ENCODE measurements around the gene GOLT1A. TPM values are rescaled to one million over a fixed set of nuclear protein-coding genes. Genes with fewer than 3 reads are reported as not detected.

GOLT1A gene
- polyA plus RNA-seq, 1 donor from 2014 or later = not detected

DNA sequence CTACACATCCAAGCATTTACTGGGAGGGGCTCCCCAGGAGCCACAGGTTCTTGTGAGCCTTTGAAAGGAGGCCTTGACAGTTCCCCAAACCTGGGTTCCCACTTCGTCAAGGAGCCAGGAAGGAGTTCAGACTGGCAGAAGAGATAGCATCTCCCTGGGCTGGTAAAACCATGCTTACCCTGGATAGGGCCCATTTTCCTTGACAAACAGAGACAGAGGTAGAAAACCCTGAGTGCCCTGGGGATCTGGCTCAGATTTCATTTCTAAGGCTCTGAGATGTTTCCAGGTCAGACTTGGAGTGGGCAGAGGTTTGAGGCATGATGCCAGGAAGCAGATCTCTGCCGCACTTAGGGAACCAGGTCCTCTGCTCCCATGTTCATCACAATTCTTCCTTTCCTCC lies 64.7 kb downstream of the GOLT1A start:
- H3K36me3 ChIP-seq (ENCODE audit: insufficient read depth, low read length) = no peaks in the 10 kb centered on the region
- no peak overlapping the region for H2AFZ ChIP-seq (ENCODE audit: low read depth, low read length)
- peak overlapping the region; percentile 15 for H3K4me3 ChIP-seq (ENCODE audit: low read length)
- H3K27me3 ChIP-seq (ENCODE audit: insufficient read depth, low read depth, low read length) = peaks cover 27% of the 10 kb centered on the region
- no peaks in the 10 kb centered on the region for H3K9me3 ChIP-seq (ENCODE audit: low read length)
- H3K4me2 ChIP-seq (ENCODE audit: low read length) = no peak overlapping the region
- H3K9ac ChIP-seq (ENCODE audit: low read length) = no peak overlapping the region
- H3K79me2 ChIP-seq (replicated peaks; ENCODE audit: insufficient read depth, low read length) = no peaks in the 10 kb centered on the region
- no peaks in the 10 kb centered on the region for H3K9me2 ChIP-seq (ENCODE audit: insufficient read depth, low read length)
- TF ChIP-seq TAF1 (IDR thresholded peaks at IDR 0.05; ENCODE audit: low read depth) (no peak), POLR2AphosphoS5 (IDR thresholded peaks at IDR 0.05) (no peak), SMC3 (conservative IDR thresholded peaks at IDR 0.05; ENCODE audit: poor library complexity) (no peak), EZH2 (IDR thresholded peaks at IDR 0.05; ENCODE audit: borderline replicate concordance, insufficient read depth, low read length, poor library complexity, severe bottlenecking) (no peak), MXI1 (conservative IDR thresholded peaks at IDR 0.05; ENCODE audit: poor library complexity, severe bottlenecking) (no peak), RAD21 (conservative IDR thresholded peaks at IDR 0.05) (no peak), EP300 (conservative IDR thresholded peaks at IDR 0.05; ENCODE audit: poor library complexity, severe bottlenecking) (no peak)
- TF ChIP-seq, protein P1, sequence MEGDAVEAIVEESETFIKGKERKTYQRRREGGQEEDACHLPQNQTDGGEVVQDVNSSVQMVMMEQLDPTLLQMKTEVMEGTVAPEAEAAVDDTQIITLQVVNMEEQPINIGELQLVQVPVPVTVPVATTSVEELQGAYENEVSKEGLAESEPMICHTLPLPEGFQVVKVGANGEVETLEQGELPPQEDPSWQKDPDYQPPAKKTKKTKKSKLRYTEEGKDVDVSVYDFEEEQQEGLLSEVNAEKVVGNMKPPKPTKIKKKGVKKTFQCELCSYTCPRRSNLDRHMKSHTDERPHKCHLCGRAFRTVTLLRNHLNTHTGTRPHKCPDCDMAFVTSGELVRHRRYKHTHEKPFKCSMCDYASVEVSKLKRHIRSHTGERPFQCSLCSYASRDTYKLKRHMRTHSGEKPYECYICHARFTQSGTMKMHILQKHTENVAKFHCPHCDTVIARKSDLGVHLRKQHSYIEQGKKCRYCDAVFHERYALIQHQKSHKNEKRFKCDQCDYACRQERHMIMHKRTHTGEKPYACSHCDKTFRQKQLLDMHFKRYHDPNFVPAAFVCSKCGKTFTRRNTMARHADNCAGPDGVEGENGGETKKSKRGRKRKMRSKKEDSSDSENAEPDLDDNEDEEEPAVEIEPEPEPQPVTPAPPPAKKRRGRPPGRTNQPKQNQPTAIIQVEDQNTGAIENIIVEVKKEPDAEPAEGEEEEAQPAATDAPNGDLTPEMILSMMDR (IDR thresholded peaks at IDR 0.05; ENCODE audit: poor library complexity, severe bottlenecking) = no peak
- TF ChIP-seq, protein P2, sequence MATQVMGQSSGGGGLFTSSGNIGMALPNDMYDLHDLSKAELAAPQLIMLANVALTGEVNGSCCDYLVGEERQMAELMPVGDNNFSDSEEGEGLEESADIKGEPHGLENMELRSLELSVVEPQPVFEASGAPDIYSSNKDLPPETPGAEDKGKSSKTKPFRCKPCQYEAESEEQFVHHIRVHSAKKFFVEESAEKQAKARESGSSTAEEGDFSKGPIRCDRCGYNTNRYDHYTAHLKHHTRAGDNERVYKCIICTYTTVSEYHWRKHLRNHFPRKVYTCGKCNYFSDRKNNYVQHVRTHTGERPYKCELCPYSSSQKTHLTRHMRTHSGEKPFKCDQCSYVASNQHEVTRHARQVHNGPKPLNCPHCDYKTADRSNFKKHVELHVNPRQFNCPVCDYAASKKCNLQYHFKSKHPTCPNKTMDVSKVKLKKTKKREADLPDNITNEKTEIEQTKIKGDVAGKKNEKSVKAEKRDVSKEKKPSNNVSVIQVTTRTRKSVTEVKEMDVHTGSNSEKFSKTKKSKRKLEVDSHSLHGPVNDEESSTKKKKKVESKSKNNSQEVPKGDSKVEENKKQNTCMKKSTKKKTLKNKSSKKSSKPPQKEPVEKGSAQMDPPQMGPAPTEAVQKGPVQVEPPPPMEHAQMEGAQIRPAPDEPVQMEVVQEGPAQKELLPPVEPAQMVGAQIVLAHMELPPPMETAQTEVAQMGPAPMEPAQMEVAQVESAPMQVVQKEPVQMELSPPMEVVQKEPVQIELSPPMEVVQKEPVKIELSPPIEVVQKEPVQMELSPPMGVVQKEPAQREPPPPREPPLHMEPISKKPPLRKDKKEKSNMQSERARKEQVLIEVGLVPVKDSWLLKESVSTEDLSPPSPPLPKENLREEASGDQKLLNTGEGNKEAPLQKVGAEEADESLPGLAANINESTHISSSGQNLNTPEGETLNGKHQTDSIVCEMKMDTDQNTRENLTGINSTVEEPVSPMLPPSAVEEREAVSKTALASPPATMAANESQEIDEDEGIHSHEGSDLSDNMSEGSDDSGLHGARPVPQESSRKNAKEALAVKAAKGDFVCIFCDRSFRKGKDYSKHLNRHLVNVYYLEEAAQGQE (IDR thresholded peaks at IDR 0.05; ENCODE audit: borderline replicate concordance) = no peak
- no peaks in the 10 kb centered on the region for H3F3A ChIP-seq (ENCODE audit: insufficient read depth, low read length, poor library complexity, severe bottlenecking)
- no peaks in the 10 kb centered on the region for H4K20me1 ChIP-seq (ENCODE audit: insufficient read depth)
- H3K27ac ChIP-seq (ENCODE audit: low read length) = no peak overlapping the region

Other genes starting within 250 kb of the GOLT1A start
- gene SOX13, start 140.9 kb downstream of the GOLT1A start, polyA plus RNA-seq = 1.7 TPM in 2 replicates
- gene ETNK2, start 61.9 kb downstream of the GOLT1A start, polyA plus RNA-seq = 26.3 and 26.7 TPM in 2 replicates
- not detected in 2 replicates for gene REN, start 47.7 kb downstream of the GOLT1A start, polyA plus RNA-seq
- not detected in 2 replicates for gene KISS1, start 17.5 kb downstream of the GOLT1A start, polyA plus RNA-seq
- gene PLEKHA6, start 145.9 kb upstream of the GOLT1A start, polyA plus RNA-seq = 22.6 and 25.5 TPM in 2 replicates
- 30.1 and 31.2 TPM in 2 replicates for gene PPP1R15B, start 197.8 kb upstream of the GOLT1A start, polyA plus RNA-seq

All from neural cell (in vitro differentiated cells).